HPDE6-E6E7 (cell line): ENCODE results near the gene TIMM10B.

ENCODE experiments used
- DNase-seq: peaks from one replicate; pipeline ENCODE4 v3.0.0; 2011; ENCODE audit warnings: missing footprints; ENCODE audit errors: extremely low spot score

The TIMM10B gene

GRCh38 chr11:6481012-6481923, at the start of gene TIMM10B, which contains the start of gene ARFIP2:
TIMM10B (plus strand) TSS chr11:6481501; CDS start chr11:6481517, 16 bp downstream.
ARFIP2 (minus strand) TSS chr11:6481331; CDS start chr11:6480421, 910 bp downstream.
- peak; percentile 98 for DNase-seq

- DNase-seq, result peak; percentile 45
Measured at GRCh38 chr11:6431861-6432260, 49.4 kb upstream of the TIMM10B start.

- no peak for DNase-seq
Measured at GRCh38 chr11:6433998-6434660, 47.2 kb upstream of the TIMM10B start.

GRCh38 chr11:6437423-6437822, 43.9 kb upstream of the TIMM10B start:
- no peak for DNase-seq

- no peak for DNase-seq
Measured at GRCh38 chr11:6437993-6438392, 43.3 kb upstream of the TIMM10B start.

GRCh38 chr11:6438979-6439571, 42.2 kb upstream of the TIMM10B start:
- DNase-seq, result peak; percentile 32

- no peak for DNase-seq
Measured at GRCh38 chr11:6440906-6441358, 40.4 kb upstream of the TIMM10B start, which contains the start of gene HPX. HPX (minus strand) TSS chr11:6440987; CDS start chr11:6440963, 24 bp downstream.

- no peak for DNase-seq
Measured at GRCh38 chr11:6442441-6442840, 38.9 kb upstream of the TIMM10B start.

- peak; percentile 17 for DNase-seq
Measured at GRCh38 chr11:6443269-6444003, 37.9 kb upstream of the TIMM10B start.

- DNase-seq, result no peak
Measured at GRCh38 chr11:6448574-6448973, 32.7 kb upstream of the TIMM10B start.

- DNase-seq, result no peak
Measured at GRCh38 chr11:6452219-6452618, 29.1 kb upstream of the TIMM10B start.

GRCh38 chr11:6453152-6453551, 28.1 kb upstream of the TIMM10B start:
- no peak for DNase-seq

- DNase-seq, result no peak
Measured at GRCh38 chr11:6455070-6455469, 26.2 kb upstream of the TIMM10B start.

GRCh38 chr11:6456361-6457073, 24.8 kb upstream of the TIMM10B start:
- no peak for DNase-seq

GRCh38 chr11:6457581-6458320, 23.6 kb upstream of the TIMM10B start:
- DNase-seq, result no peak

- no peak for DNase-seq
Measured at GRCh38 chr11:6458352-6459098, 22.8 kb upstream of the TIMM10B start.

GRCh38 chr11:6459099-6459450, 22.2 kb upstream of the TIMM10B start:
- no peak for DNase-seq

GRCh38 chr11:6468712-6469495, 12.4 kb upstream of the TIMM10B start:
- DNase-seq, result no peak

- no peak for DNase-seq
Measured at GRCh38 chr11:6469599-6469998, 11.7 kb upstream of the TIMM10B start.
